HL-60 (cell line): ENCODE measurements around the gene RNF180.

ENCODE experiments used
- DNase-seq, 2 experiments: peaks; one replicate each; pipeline ENCODE4 v3.0.0-alpha.2; 2010 to 2020; ENCODE audit warnings: low read depth in 1 of 2, low spot score in 1 of 2
- H3K27ac ChIP-seq: fragments of 250-450 bp; sonication (Bioruptor Pico); replicated peaks from 2 replicates; pipeline ENCODE4 v1.5.1; 2020; ENCODE audit warnings: mild to moderate bottlenecking, moderate library complexity
- H3K27me3 ChIP-seq: fragments of 250-450 bp; sonication (Bioruptor Pico); 2 replicates; pipeline ENCODE4 v1.5.1; 2021; ENCODE audit warnings: mild to moderate bottlenecking, moderate library complexity; ENCODE audit not compliant: insufficient read depth, poor library complexity, severe bottlenecking
- H3K4me3 ChIP-seq: replicated peaks from 2 replicates; pipeline ENCODE4 v1.5.1; 2011; ENCODE audit warnings: mild to moderate bottlenecking, control low read depth, low read length; ENCODE audit not compliant: insufficient read depth
- CTCF ChIP-seq: IDR thresholded peaks from one replicate; pipeline ENCODE4 v1.5.1; 2011; ENCODE audit warnings: low read length, control low read depth, inconsistent platforms; ENCODE audit not compliant: insufficient read depth
- GABPA ChIP-seq: IDR thresholded peaks from 2 replicates; pipeline ENCODE4 v1.6.1; 2012; ENCODE audit warnings: low read depth
- POLR2AphosphoS5 ChIP-seq: IDR thresholded peaks from 2 replicates; pipeline ENCODE4 v1.6.1; 2012; ENCODE audit warnings: low read depth
- REST ChIP-seq: IDR thresholded peaks from 2 replicates; pipeline ENCODE4 v1.6.1; 2012; ENCODE audit warnings: low read depth; ENCODE audit not compliant: insufficient replicate concordance
- SPI1 ChIP-seq: IDR thresholded peaks from 2 replicates; pipeline ENCODE4 v1.6.1; 2012; ENCODE audit warnings: low read depth, mild to moderate bottlenecking, borderline replicate concordance

Gene RNF180

DNA sequence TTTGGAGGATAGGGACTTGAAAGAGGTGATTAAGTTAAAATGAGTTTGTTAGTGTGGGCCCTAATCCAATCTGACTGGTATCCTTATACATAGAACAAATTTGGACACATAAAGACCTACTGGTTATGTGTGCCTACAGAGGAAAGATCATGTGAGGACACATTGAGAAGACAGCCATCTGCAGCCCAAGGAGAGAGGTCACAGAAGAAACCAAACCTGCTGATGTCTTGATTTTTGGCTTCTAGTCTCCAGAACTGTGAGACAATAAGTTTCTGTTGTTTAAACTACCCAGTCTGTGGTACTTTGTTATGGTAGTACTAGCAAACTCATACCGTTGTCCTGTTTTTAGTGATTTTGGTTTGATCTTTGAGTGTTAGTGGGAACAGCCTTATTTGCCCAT lies 18.3 kb downstream of the RNF180 start:
- no peak for DNase-seq
- Histone ChIP-seq H3K27me3 (no peaks in the 10 kb centered on the region), H3K27ac (no peak overlapping the region), H3K4me3 (no peak overlapping the region)
- TF ChIP-seq REST (no peak), POLR2AphosphoS5 (no peak), SPI1 (no peak), CTCF (no peak), GABPA (no peak)

GRCh38 chr5:64184832-64185231 lies 19.2 kb downstream of the RNF180 start:
- no peak for TF ChIP-seq REST
- no peak for TF ChIP-seq CTCF
- TF ChIP-seq POLR2AphosphoS5 = no peak
- TF ChIP-seq SPI1 = no peak
- TF ChIP-seq GABPA = no peak
- no peak for DNase-seq
- H3K4me3 ChIP-seq = no peak overlapping the region
- no peaks in the 10 kb centered on the region for H3K27me3 ChIP-seq
- no peak overlapping the region for H3K27ac ChIP-seq

DNA sequence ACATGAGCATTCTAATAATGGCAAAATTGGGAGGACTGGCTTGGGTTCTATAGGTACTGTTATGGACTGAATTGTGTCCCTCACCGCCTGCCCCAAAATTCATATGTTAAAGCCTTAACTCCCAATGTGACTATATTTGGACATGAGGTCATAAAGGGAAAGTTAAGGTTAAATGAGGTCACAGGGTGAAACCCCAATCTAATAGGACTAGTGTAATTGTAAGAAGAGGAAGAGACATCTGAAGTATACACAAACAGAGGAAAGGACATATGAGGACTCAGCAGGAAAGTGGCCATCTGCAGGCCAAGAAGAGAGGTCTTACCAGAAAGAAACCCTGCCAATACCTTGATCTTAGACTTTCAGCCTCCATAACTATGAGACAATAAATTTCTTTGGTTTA lies 23.1 kb downstream of the RNF180 start:
- DNase-seq = no peak
- Histone ChIP-seq H3K27ac (no peak overlapping the region), H3K27me3 (no peaks in the 10 kb centered on the region), H3K4me3 (no peak overlapping the region)
- TF ChIP-seq REST (no peak), POLR2AphosphoS5 (no peak), CTCF (no peak), SPI1 (no peak), GABPA (no peak)
